Suprapubic skin (tissue), 4 donors: Measurements from ENCODE around the gene C16orf90. TPM values are rescaled to one million over a fixed set of nuclear protein-coding genes. Genes with fewer than 3 reads are reported as not detected.
A peak's percentile ranks its signal among the peaks of the same experiment; 100 is the strongest.

Experiments used
- DNase-seq, 2 donors: peaks; one replicate each; pipeline ENCODE4 v3.0.0-alpha.2; 2019; ENCODE audit warnings: low spot score in 2 of 2
- H3K27ac ChIP-seq: fragments of 200-600 bp; sonication (generic); one replicate; pipeline ENCODE4 v1.5.1; 2019
- H3K27me3 ChIP-seq: fragments of 200-600 bp; sonication (generic); one replicate; pipeline ENCODE4 v1.5.1; 2019
- H3K36me3 ChIP-seq: fragments of 200-600 bp; sonication (generic); one replicate; pipeline ENCODE4 v1.5.1; 2019
- H3K4me1 ChIP-seq: fragments of 200-600 bp; sonication (generic); one replicate; pipeline ENCODE4 v1.5.1; 2019
- H3K4me3 ChIP-seq: fragments of 200-600 bp; sonication (generic); one replicate; pipeline ENCODE4 v1.5.1; 2019; ENCODE audit warnings: mild to moderate bottlenecking
- H3K9me3 ChIP-seq: fragments of 200-600 bp; sonication (generic); one replicate; pipeline ENCODE4 v1.5.1; 2019
- CTCF ChIP-seq, 2 donors: fragments of 200-600 bp in 1 of 2; fragments of 450-650 bp in 1 of 2; sonication (generic) in 1 of 2; IDR thresholded peaks; one replicate each; pipeline ENCODE4 v1.5.1; 2016 to 2019; ENCODE audit warnings: antibody characterized with exemption in 2 of 2, mild to moderate bottlenecking in 1 of 2, moderate library complexity in 1 of 2
- EP300 ChIP-seq: sonication (generic); formaldehyde crosslinking; IDR thresholded peaks from one replicate; pipeline ENCODE4 v1.6.1; 2017; ENCODE audit warnings: antibody characterized with exemption
- POLR2A ChIP-seq, 2 donors: fragments of 450-650 bp; IDR thresholded peaks; one replicate each; pipeline ENCODE4 v1.6.1; 2017; ENCODE audit warnings: antibody characterized with exemption in 2 of 2, mild to moderate bottlenecking in 2 of 2, moderate library complexity in 2 of 2
- POLR2AphosphoS5 ChIP-seq, 3 donors: sonication (generic); formaldehyde crosslinking; IDR thresholded peaks; one replicate each; pipeline ENCODE4 v1.6.1; 2017; ENCODE audit warnings: antibody characterized with exemption in 3 of 3
- WGBS: methylation state at CpG from one replicate; pipeline ENCODE4 v1.1.5; 2018; 5-methylcytosine and 5-hydroxymethylcytosine counted together
- total RNA-seq, 4 donors: library from RNA; depleted of rRNA; stranded (reverse); fragments of >200 nt; gene quantifications; one replicate each; pipeline ENCODE4 v1.1.0, GENCODE V29; 2016

C16orf90 gene
- total RNA-seq, 4 donors from 2014 or later = not detected

DNA sequence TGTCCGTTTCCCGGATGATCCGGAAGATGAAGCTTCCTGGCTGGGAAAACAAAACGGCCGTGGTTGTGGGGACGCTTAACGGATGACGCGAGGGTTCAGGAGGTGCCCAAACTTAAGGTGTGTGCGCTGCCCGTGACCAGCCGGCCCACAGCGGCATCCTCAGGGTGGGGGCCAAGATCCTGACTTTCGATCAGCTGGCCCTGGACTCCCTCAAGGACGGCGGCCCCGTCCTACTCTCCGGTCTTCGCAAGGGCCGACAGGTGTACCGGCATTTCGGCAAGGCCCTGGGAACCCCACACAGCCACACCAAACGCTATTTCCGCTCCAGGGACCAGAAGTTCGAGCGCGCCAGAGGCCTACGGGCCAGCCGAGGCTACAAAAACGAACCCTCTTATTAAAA is 1.1 kb upstream of the C16orf90 start:
- H3K27me3 ChIP-seq = no peaks in the 10 kb centered on the region
- DNase-seq = peak in 1 of 2 donors; percentile 49
- H3K27ac ChIP-seq = no peak overlapping the region
- H3K4me3 ChIP-seq = no peak overlapping the region
- 97% methylated on average over 30 of the region's 30 CpGs for WGBS
- H3K4me1 ChIP-seq = peaks cover 8% of the 10 kb centered on the region
- TF ChIP-seq CTCF (IDR thresholded peaks at IDR 0.05) (no peak), EP300 (no peak), POLR2AphosphoS5 (IDR thresholded peaks at IDR 0.05) (no peak), POLR2A (IDR thresholded peaks at IDR 0.05) (no peak)
- no peaks in the 10 kb centered on the region for H3K9me3 ChIP-seq
- no peaks in the 10 kb centered on the region for H3K36me3 ChIP-seq

DNA sequence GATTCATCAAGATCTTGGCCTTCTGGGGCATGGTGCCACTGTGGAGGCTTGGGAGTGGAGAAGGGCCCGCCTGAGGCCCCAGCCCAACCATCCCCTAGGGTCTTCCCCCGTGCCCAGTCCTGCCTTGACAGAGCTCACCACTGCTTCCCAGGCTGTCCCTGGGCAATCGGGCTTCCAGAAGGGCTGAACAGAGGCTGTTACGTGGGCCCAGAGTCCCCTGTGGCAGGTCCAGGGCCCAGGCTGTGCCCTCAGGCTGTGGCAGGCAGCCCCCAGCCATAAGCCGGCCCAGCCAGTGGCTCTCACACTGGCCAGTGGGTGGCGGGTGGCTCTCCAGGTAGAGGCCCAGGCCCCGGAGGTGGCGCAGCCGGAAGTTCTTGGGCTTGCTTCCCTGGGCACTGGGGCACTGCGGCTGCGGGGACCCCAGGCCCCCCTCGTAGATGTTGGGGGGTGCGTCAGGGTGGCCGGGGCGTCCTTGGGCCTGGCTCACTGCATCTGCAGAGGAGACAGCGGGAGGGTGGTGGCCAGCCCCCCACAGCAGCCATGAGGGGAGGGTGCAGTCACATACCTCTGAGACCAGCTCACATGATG is 809 bp downstream of the C16orf90 start:
- TF ChIP-seq EP300 (no peak), POLR2A (IDR thresholded peaks at IDR 0.05) (no peak), CTCF (IDR thresholded peaks at IDR 0.05) (no peak), POLR2AphosphoS5 (IDR thresholded peaks at IDR 0.05) (no peak)
- H3K36me3 ChIP-seq = no peaks in the 10 kb centered on the region
- no peak overlapping the region for H3K27ac ChIP-seq
- 98% methylated on average over 5 of the region's 16 CpGs for WGBS
- no peaks in the 10 kb centered on the region for H3K27me3 ChIP-seq
- no peaks in the 10 kb centered on the region for H3K4me1 ChIP-seq
- H3K9me3 ChIP-seq = no peaks in the 10 kb centered on the region
- H3K4me3 ChIP-seq = no peak overlapping the region
- DNase-seq = peak in 1 of 2 donors; percentile 52

DNA sequence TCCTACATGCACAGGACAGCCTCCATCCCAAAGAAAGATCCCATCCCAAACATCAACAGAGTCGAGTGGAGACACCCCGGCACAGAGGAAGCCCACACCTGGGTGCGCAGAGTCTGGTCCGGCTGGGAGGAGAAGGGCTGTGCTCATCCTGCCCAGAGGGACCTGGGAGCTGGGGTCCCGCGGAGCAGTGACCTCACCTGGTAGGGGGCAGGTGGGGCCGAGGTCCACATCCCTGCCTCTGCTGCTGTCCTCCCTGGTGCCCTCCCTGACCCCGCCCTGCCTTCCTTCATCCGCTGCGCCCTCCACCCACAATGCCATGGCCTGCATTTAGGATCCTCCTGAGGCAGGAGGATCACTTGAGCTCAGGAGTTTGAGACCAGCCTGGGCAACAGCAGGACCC is 2.9 kb downstream of the C16orf90 start:
- no peaks in the 10 kb centered on the region for H3K9me3 ChIP-seq
- peak in 1 of 2 donors; percentile 50 for DNase-seq
- no peaks in the 10 kb centered on the region for H3K4me1 ChIP-seq
- H3K27ac ChIP-seq = no peak overlapping the region
- no peak overlapping the region for H3K4me3 ChIP-seq
- WGBS = 90% methylated on average over 2 of the region's 10 CpGs
- TF ChIP-seq POLR2AphosphoS5 (IDR thresholded peaks at IDR 0.05) (no peak), EP300 (no peak), POLR2A (IDR thresholded peaks at IDR 0.05) (no peak), CTCF (IDR thresholded peaks at IDR 0.05) (no peak)
- H3K36me3 ChIP-seq = peaks cover 8% of the 10 kb centered on the region
- no peaks in the 10 kb centered on the region for H3K27me3 ChIP-seq

DNA sequence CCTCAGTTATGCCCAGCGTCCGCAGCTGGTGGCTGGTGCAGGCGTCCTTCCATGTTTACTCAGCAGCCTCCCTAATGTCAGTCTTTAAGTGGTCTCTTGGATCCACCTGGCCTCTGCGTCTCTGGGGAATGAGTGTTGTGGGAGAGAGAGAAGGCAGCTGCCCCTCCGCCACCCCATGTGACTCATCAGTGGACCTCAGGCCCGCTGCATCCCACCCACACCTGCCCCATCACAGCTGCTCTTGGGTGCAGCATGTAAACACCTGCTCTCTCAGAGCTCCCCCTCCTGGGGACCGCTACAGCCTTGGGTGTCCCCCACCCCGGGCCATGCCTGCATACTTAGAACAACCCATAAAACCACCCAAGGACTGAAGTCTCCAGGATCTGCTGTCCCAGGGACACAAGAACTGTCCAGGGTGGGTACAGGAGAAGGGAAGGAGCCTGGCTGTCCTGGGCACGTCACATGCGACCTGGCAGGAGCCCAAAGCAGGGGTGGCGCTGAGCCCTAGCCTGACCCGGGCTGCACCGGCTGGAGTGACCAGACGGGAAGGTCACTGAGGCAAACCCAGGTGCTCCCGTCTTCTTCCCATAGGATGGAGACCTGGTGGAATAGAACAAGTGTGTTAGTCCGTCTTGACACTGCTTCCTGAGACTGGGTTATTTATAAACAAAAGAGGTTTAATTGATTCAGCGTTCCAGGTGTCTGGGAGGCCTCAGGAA is 4.2 kb downstream of the C16orf90 start:
- Histone ChIP-seq H3K36me3 (peaks cover 17% of the 10 kb centered on the region), H3K4me1 (no peaks in the 10 kb centered on the region), H3K27me3 (no peaks in the 10 kb centered on the region), H3K27ac (no peak overlapping the region), H3K4me3 (no peak overlapping the region), H3K9me3 (no peaks in the 10 kb centered on the region)
- no peak for DNase-seq
- TF ChIP-seq EP300 (no peak), CTCF (IDR thresholded peaks at IDR 0.05) (no peak), POLR2AphosphoS5 (IDR thresholded peaks at IDR 0.05) (no peak)
- WGBS = 59% methylated on average over 13 of the region's 17 CpGs

GRCh38 chr16:3488801-3489200 is 6.5 kb downstream of the C16orf90 start:
- Histone ChIP-seq H3K9me3 (no peaks in the 10 kb centered on the region), H3K27ac (no peak overlapping the region), H3K4me1 (no peaks in the 10 kb centered on the region), H3K27me3 (no peaks in the 10 kb centered on the region), H3K4me3 (no peak overlapping the region), H3K36me3 (peaks cover 40% of the 10 kb centered on the region)
- no peak for DNase-seq
- 86% methylated on average over 11 of the region's 13 CpGs for WGBS
- no peak for TF ChIP-seq EP300
- TF ChIP-seq POLR2A (IDR thresholded peaks at IDR 0.05) = no peak
- no peak for TF ChIP-seq CTCF (IDR thresholded peaks at IDR 0.05)
- TF ChIP-seq POLR2AphosphoS5 (IDR thresholded peaks at IDR 0.05) = no peak
